Glutamatergic neuron (in vitro differentiated cells): Measurements from ENCODE around the gene PLCD1. TPM values are rescaled to one million over a fixed set of nuclear protein-coding genes. Genes with fewer than 3 reads are reported as not detected.

Source experiments
- DNase-seq: peaks from one replicate; pipeline ENCODE4 v3.0.0; 2022
- H3K27ac Mint-ChIP-seq: one replicate; pipeline ENCODE4 v1.8.0; 2020; ENCODE audit warnings: mild to moderate bottlenecking, mixed read lengths, inconsistent platforms; ENCODE audit not compliant: unreplicated experiment
- H3K27me3 Mint-ChIP-seq: one replicate; pipeline ENCODE4 v1.8.0; 2020; ENCODE audit warnings: mild to moderate bottlenecking, moderate library complexity, mixed read lengths, inconsistent platforms; ENCODE audit not compliant: unreplicated experiment
- H3K36me3 Mint-ChIP-seq: one replicate; pipeline ENCODE4 v1.8.0; 2020; ENCODE audit warnings: mild to moderate bottlenecking, mixed read lengths, inconsistent platforms; ENCODE audit not compliant: unreplicated experiment
- H3K4me1 Mint-ChIP-seq: one replicate; pipeline ENCODE4 v1.8.0; 2020; ENCODE audit warnings: mild to moderate bottlenecking, low read depth, mixed read lengths, inconsistent platforms; ENCODE audit not compliant: unreplicated experiment
- H3K4me3 Mint-ChIP-seq: one replicate; pipeline ENCODE4 v1.8.0; 2020; ENCODE audit warnings: mild to moderate bottlenecking, mixed read lengths, inconsistent platforms; ENCODE audit not compliant: unreplicated experiment
- H3K9me3 Mint-ChIP-seq: one replicate; pipeline ENCODE4 v1.8.0; 2020; ENCODE audit warnings: mild to moderate bottlenecking, moderate library complexity, mixed read lengths, inconsistent platforms; ENCODE audit not compliant: unreplicated experiment
- CTCF ChIP-seq: fragments of 200-600 bp; sonication (generic); IDR thresholded peaks from one replicate; pipeline ENCODE4 v1.5.0; 2021; ENCODE audit not compliant: partially characterized antibody, unreplicated experiment
- total RNA-seq: library from RNA; stranded (reverse); fragmentation: NEBNext Ultra II Directional; extraction: Animal tissue kit (Norgen Biotek cat#: 25700); gene quantifications from one replicate; pipeline ENCODE4 v1.2.1, GENCODE V29; 2021; ENCODE audit not compliant: unreplicated experiment

PLCD1 gene
- total RNA-seq, 1 donor from 2014 or later = 73.0 TPM

GRCh38 chr3:38030126-38031021 lies 932 bp upstream of the PLCD1 start:
- DNase-seq = no peak
- TF ChIP-seq CTCF = no peak
- H3K27me3 Mint-ChIP-seq = peaks cover 22% of the 10 kb centered on the region
- no peaks in the 10 kb centered on the region for H3K4me1 Mint-ChIP-seq
- peaks cover 5% of the 10 kb centered on the region for H3K9me3 Mint-ChIP-seq
- H3K27ac Mint-ChIP-seq = no peak overlapping the region
- peak overlapping the region; percentile 15 for H3K4me3 Mint-ChIP-seq
- H3K36me3 Mint-ChIP-seq = peaks cover 7% of the 10 kb centered on the region

- H3K27me3 Mint-ChIP-seq = peaks cover 26% of the 10 kb centered on the region
- TF ChIP-seq CTCF = no peak
- H3K4me3 Mint-ChIP-seq = peak overlapping the region; percentile 94
- DNase-seq = peak; percentile 48
- H3K9me3 Mint-ChIP-seq = peaks cover 5% of the 10 kb centered on the region
- peak overlapping the region; percentile 70 for H3K27ac Mint-ChIP-seq
- H3K4me1 Mint-ChIP-seq = peaks cover 1% of the 10 kb centered on the region
- H3K36me3 Mint-ChIP-seq = peaks cover 7% of the 10 kb centered on the region
Measured at GRCh38 chr3:38028621-38029361, 651 bp downstream of the PLCD1 start.

GRCh38 chr3:38027466-38028465 lies 1.7 kb downstream of the PLCD1 start:
- Mint-ChIP-seq H3K4me1 (peaks cover 4% of the 10 kb centered on the region), H3K27me3 (peaks cover 23% of the 10 kb centered on the region), H3K9me3 (peaks cover 6% of the 10 kb centered on the region), H3K36me3 (peaks cover 7% of the 10 kb centered on the region), H3K27ac (peak overlapping the region; percentile 70), H3K4me3 (peak overlapping the region; percentile 94)
- no peak for DNase-seq
- TF ChIP-seq CTCF = no peak

DNA sequence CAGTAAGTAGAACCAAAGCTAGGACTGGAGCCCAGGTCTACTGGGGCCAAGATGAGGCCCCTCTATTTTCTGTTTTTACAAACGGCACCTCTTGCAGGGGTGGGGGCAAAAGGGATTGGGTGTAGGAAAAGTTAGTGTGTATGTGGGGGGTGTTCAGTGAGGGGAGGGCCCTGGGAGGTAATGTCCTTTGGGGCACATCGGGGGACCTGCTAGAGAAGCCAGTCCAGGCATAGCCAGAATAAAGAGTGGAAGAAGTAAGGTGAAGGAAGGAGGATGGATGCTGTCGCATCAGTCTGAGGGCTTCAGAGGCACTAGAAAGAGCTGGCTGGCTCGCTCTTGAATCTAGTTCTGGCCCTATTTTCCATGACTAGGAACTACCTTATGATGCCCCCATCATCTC lies 2.6 kb downstream of the PLCD1 start:
- Mint-ChIP-seq H3K27me3 (peaks cover 23% of the 10 kb centered on the region), H3K27ac (no peak overlapping the region), H3K4me1 (peaks cover 5% of the 10 kb centered on the region), H3K4me3 (peak overlapping the region; percentile 42), H3K36me3 (peaks cover 7% of the 10 kb centered on the region), H3K9me3 (peaks cover 6% of the 10 kb centered on the region)
- DNase-seq = no peak
- TF ChIP-seq CTCF = no peak
